Tibial nerve (tissue), 4 donors: Measurements from ENCODE around the gene COG5. TPM values are rescaled to one million over a fixed set of nuclear protein-coding genes. Genes with fewer than 3 reads are reported as not detected.

Experiments
- DNase-seq, 2 donors: peaks; one replicate each; pipeline ENCODE4 v3.0.0-alpha.2; 2019; ENCODE audit warnings: low spot score in 2 of 2
- H3K27ac ChIP-seq, 4 donors: fragments of 200-600 bp; sonication (generic) in 3 of 4; one replicate each; pipeline ENCODE4 v1.5.1; 2017 to 2019; ENCODE audit warnings: mild to moderate bottlenecking in 1 of 4
- H3K27me3 ChIP-seq, 2 donors: fragments of 200-600 bp; sonication (generic) in 1 of 2; one replicate each; pipeline versions ENCODE4 v1.5.1 to v1.6.0; 2017 to 2019
- H3K36me3 ChIP-seq, 3 donors: fragments of 200-600 bp; sonication (generic); one replicate each; pipeline ENCODE4 v1.5.1; 2018 to 2019
- H3K4me1 ChIP-seq, 4 donors: fragments of 200-600 bp; sonication (generic) in 3 of 4; one replicate each; pipeline ENCODE4 v1.5.1; 2017 to 2019
- H3K4me3 ChIP-seq, 4 donors: fragments of 200-600 bp; sonication (generic) in 3 of 4; one replicate each; pipeline ENCODE4 v1.5.1; 2017 to 2019; ENCODE audit warnings: mild to moderate bottlenecking in 1 of 4, moderate library complexity in 1 of 4
- H3K9me3 ChIP-seq, 4 donors: fragments of 200-600 bp; sonication (generic) in 3 of 4; one replicate each; pipeline ENCODE4 v1.5.1; 2017 to 2019
- EP300 ChIP-seq, 2 donors: sonication (generic); formaldehyde crosslinking; IDR thresholded peaks; one replicate each; pipeline ENCODE4 v1.6.1; 2017; ENCODE audit warnings: antibody characterized with exemption in 2 of 2, mild to moderate bottlenecking in 1 of 2
- POLR2A ChIP-seq, 2 donors: fragments of 450-650 bp; IDR thresholded peaks; one replicate each; pipeline ENCODE4 v1.6.1; 2017; ENCODE audit warnings: antibody characterized with exemption in 2 of 2, mild to moderate bottlenecking in 2 of 2, moderate library complexity in 2 of 2
- WGBS, 2 donors: methylation state at CpG; one replicate each; pipeline ENCODE4 v1.1.5; 2018; 5-methylcytosine and 5-hydroxymethylcytosine counted together
- total RNA-seq, 4 donors: library from RNA; depleted of rRNA; stranded (reverse); fragments of >200 nt; gene quantifications; one replicate each; pipeline ENCODE4 v1.1.0, GENCODE V29; 2016
- TF ChIP-seq, protein P1 (sequence below), 5 experiments: fragments of 200-600 bp in 3 of 5; fragments of 450-650 bp in 2 of 5; sonication (generic) in 3 of 5; IDR thresholded peaks; one replicate each; pipeline ENCODE4 v1.5.1; 2016 to 2019; ENCODE audit warnings: antibody characterized with exemption in 5 of 5, mild to moderate bottlenecking in 3 of 5, moderate library complexity in 2 of 5

COG5 gene
- total RNA-seq, 4 donors from 2014 or later = 26.7 to 35.7 (median 32.6) TPM

- Histone ChIP-seq H3K4me3 (no peak overlapping the region), H3K9me3 (no peaks in the 10 kb centered on the region), H3K27ac (no peak overlapping the region), H3K27me3 (no peaks in the 10 kb centered on the region), H3K36me3 (peaks cover 0 to 34% (median 0%) of the 10 kb centered on the region in 3 donors), H3K4me1 (no peaks in the 10 kb centered on the region)
- WGBS, 2 donors = 91 to 94% methylated on average over 2 of the region's 2 CpGs
- TF ChIP-seq EP300 (IDR thresholded peaks at IDR 0.05) = no peak
- TF ChIP-seq, protein P1, sequence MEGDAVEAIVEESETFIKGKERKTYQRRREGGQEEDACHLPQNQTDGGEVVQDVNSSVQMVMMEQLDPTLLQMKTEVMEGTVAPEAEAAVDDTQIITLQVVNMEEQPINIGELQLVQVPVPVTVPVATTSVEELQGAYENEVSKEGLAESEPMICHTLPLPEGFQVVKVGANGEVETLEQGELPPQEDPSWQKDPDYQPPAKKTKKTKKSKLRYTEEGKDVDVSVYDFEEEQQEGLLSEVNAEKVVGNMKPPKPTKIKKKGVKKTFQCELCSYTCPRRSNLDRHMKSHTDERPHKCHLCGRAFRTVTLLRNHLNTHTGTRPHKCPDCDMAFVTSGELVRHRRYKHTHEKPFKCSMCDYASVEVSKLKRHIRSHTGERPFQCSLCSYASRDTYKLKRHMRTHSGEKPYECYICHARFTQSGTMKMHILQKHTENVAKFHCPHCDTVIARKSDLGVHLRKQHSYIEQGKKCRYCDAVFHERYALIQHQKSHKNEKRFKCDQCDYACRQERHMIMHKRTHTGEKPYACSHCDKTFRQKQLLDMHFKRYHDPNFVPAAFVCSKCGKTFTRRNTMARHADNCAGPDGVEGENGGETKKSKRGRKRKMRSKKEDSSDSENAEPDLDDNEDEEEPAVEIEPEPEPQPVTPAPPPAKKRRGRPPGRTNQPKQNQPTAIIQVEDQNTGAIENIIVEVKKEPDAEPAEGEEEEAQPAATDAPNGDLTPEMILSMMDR (IDR thresholded peaks at IDR 0.05) = no peak
- no peak for TF ChIP-seq POLR2A (IDR thresholded peaks at IDR 0.05)
- DNase-seq = no peak
These were observed 344.0 kb downstream of the COG5 start for GRCh38 chr7:107219563-107220244.

DNA sequence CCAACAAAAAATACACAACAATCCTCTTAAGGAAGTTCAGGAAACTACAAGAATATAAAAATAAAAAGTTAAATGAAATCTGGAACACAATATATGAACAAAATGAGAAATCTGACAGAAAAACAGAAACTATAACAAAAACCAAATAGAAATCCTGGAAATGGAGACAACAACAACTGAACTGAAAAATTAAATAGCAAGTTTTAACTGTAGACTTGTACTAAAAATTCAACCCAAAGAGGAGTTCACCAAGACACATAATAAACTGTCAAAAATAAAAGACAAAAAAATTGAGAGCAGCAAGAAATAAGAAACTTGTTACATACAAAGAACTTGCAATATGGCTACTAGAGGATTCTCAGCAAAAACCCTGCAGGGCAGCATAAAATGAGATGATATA lies 349.8 kb downstream of the COG5 start:
- H3K27ac ChIP-seq = no peak overlapping the region
- TF ChIP-seq POLR2A (IDR thresholded peaks at IDR 0.05) (no peak), EP300 (IDR thresholded peaks at IDR 0.05) (no peak)
- H3K4me3 ChIP-seq = no peak overlapping the region
- H3K27me3 ChIP-seq = no peaks in the 10 kb centered on the region
- H3K4me1 ChIP-seq = no peaks in the 10 kb centered on the region
- H3K9me3 ChIP-seq = peaks cover 0 to 12% (median 2%) of the 10 kb centered on the region in 4 donors
- DNase-seq = no peak
- peaks cover 0 to 34% (median 0%) of the 10 kb centered on the region in 3 donors for H3K36me3 ChIP-seq

DNA sequence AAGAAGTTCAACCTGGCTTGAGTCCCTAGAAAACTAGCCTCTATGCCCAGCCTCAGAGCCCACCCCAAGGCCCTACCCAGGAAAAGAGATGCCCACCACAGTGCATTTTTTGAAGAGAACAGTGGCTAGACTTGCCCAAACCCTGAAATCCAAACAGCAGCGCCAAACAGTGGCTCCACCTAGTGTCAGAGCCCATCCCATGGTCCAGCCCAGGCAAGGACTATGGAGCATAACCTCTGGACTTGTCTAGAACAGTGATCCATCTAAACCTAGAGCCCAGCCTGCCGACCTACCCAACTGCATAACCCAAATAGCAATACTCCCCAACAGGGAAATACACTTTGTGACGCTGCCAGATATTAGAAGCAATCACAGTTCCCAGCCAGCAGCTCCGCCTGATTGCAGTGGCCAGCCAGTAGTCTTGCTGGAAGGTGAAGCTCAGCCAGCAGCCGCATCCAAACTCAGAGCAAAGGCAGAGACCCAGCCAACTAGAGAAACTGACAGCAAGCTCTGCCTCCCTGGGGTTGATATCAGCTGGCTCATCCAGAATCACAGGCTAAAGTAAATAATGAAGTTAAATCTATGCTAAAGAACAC lies 350.4 kb downstream of the COG5 start:
- DNase-seq = no peak
- Histone ChIP-seq H3K4me1 (peaks cover 0 to 4% (median 0%) of the 10 kb centered on the region in 4 donors), H3K27ac (no peak overlapping the region), H3K36me3 (peaks cover 0 to 39% (median 0%) of the 10 kb centered on the region in 3 donors), H3K9me3 (peaks cover 0 to 12% (median 2%) of the 10 kb centered on the region in 4 donors), H3K4me3 (no peak overlapping the region), H3K27me3 (no peaks in the 10 kb centered on the region)
- TF ChIP-seq, protein P1 (IDR thresholded peaks at IDR 0.05) = no peak
- TF ChIP-seq POLR2A (IDR thresholded peaks at IDR 0.05) = no peak
- TF ChIP-seq EP300 (IDR thresholded peaks at IDR 0.05) = no peak
- WGBS, 2 donors = 78 to 82% methylated on average over 3 to 5 of the region's 5 CpGs

DNA sequence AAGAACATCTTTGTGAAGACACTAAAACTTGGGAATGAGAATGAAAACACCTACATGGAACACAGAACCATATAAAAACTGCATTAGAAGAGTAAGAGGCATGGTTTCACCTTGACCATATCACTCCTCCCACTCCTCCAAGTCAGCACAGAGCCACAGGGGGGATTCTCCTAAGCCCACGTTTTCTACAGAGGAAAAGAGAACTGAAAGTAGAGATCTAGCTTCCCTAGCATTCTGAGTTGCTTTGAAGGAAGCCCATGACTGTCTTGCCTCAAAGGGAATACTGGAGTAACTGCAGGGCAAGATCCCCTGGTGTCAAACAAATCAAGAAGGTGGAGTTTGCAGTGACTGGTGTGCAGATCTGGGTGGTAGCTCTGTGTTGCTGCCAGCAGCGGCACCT lies 351.0 kb downstream of the COG5 start:
- peaks cover 0 to 10% (median 0%) of the 10 kb centered on the region in 4 donors for H3K4me1 ChIP-seq
- peaks cover 0 to 12% (median 2%) of the 10 kb centered on the region in 4 donors for H3K9me3 ChIP-seq
- H3K4me3 ChIP-seq = no peak overlapping the region
- DNase-seq = no peak
- no peak overlapping the region for H3K27ac ChIP-seq
- H3K27me3 ChIP-seq = no peaks in the 10 kb centered on the region
- TF ChIP-seq POLR2A (IDR thresholded peaks at IDR 0.05) = no peak
- TF ChIP-seq, protein P1 (IDR thresholded peaks at IDR 0.05) = no peak
- TF ChIP-seq EP300 (IDR thresholded peaks at IDR 0.05) = no peak
- WGBS, 2 donors = 71 to 80% methylated on average over 2 of the region's 2 CpGs
- peaks cover 0 to 43% (median 0%) of the 10 kb centered on the region in 3 donors for H3K36me3 ChIP-seq

DNA sequence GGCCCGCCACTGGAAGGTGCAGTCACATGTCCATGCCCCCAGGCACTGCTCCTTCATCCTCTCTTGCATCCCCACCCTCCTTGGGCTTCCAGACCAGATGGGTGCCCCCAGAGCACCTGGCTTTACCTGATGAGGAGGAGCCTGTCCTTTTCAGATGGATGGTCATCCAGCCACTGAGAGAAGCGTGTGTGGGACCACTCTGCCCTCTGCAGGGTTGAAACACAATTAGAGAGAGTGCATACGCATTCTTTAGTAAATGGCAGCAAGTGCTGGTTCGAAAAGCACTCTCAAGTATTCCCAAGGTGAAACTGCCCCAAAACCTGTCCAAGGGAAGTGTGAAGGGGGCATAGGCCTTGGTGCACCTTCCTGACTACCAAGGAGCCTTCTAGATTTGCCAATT lies 353.3 kb downstream of the COG5 start:
- peaks cover 0 to 64% (median under 1%) of the 10 kb centered on the region in 3 donors for H3K36me3 ChIP-seq
- H3K27ac ChIP-seq = no peak overlapping the region
- TF ChIP-seq, protein P1 (IDR thresholded peaks at IDR 0.05) = no peak
- TF ChIP-seq EP300 (IDR thresholded peaks at IDR 0.05) (no peak), POLR2A (IDR thresholded peaks at IDR 0.05) (no peak)
- H3K9me3 ChIP-seq = peaks cover 0 to 12% (median 2%) of the 10 kb centered on the region in 4 donors
- H3K27me3 ChIP-seq = no peaks in the 10 kb centered on the region
- no peak for DNase-seq
- no peak overlapping the region for H3K4me3 ChIP-seq
- peaks cover 0 to 16% (median 0%) of the 10 kb centered on the region in 4 donors for H3K4me1 ChIP-seq
- WGBS, 2 donors = 97 to 100% methylated on average over 4 of the region's 4 CpGs
